B cell (primary cell): ENCODE results near the gene GSTO2. TPM values are rescaled to one million over a fixed set of nuclear protein-coding genes. Genes with fewer than 3 reads are reported as not detected.

ENCODE experiments used
- ATAC-seq: fragments of 200-7000 bp; cut with Tn5 transposase; one replicate; pipeline ENCODE4 v1.10.0; 2021; ENCODE audit warnings: low read depth, mild to moderate bottlenecking, moderate number of reproducible peaks, moderate library complexity
- CTCF ChIA-PET: fragments of 350-600 bp; sonication (Branson Sonifier 250); formaldehyde crosslinking; loops from one replicate; lab custom pipeline; 2021; ENCODE audit warnings: antibody characterized with exemption, inconsistent platforms; lab: Charles Lee
- POLR2A ChIA-PET: fragments of 350-600 bp; sonication (Branson Sonifier 250); formaldehyde crosslinking; loops from one replicate; lab custom pipeline; 2021; ENCODE audit warnings: antibody characterized with exemption; lab: Charles Lee
- DNase-seq: peaks from one replicate; pipeline ENCODE4 v3.0.0; 2013
- H2AFZ ChIP-seq: 2 replicates; pipeline ENCODE4 v1.6.1; 2012; ENCODE audit warnings: mild to moderate bottlenecking, low read depth, low read length; ENCODE audit not compliant: insufficient read depth, poor library complexity, severe bottlenecking
- H3K27ac ChIP-seq, 2 donors: 1 replicate in 1 of 2; 2 replicates in 1 of 2; pipeline ENCODE4 v1.5.1; 2012 to 2013; ENCODE audit warnings: low read length in 2 of 2, mild to moderate bottlenecking in 2 of 2, moderate library complexity in 1 of 2
- H3K27me3 ChIP-seq, 4 experiments: fragments of 200-600 bp in 1 of 4; sonication (generic) in 1 of 4; replicated peaks in 1 of 4; 1 replicate in 2 of 4; 2 replicates in 2 of 4; pipeline versions ENCODE4 v1.6.1 to v1.7.0; 2013 to 2016; ENCODE audit warnings: low read length in 3 of 4, mild to moderate bottlenecking in 2 of 4, mixed read lengths in 1 of 4, moderate library complexity in 1 of 4; ENCODE audit not compliant: insufficient read depth in 4 of 4, control insufficient read depth in 3 of 4; ENCODE audit errors: control extremely low read depth in 1 of 4
- H3K36me3 ChIP-seq, 2 experiments: replicated peaks in 1 of 2; 1 replicate in 1 of 2; 2 replicates in 1 of 2; pipeline versions ENCODE4 v1.6.1 to v1.7.1; 2013; ENCODE audit warnings: low read length in 1 of 2; ENCODE audit not compliant: insufficient read depth in 2 of 2, control insufficient read depth in 1 of 2; ENCODE audit errors: control extremely low read depth in 1 of 2, extremely low read depth in 1 of 2
- H3K4me1 ChIP-seq, 2 donors: fragments of 200-600 bp in 1 of 2; sonication (generic) in 1 of 2; 1 replicate in 1 of 2; 2 replicates in 1 of 2; pipeline versions ENCODE4 v1.5.1 to v1.6.1; 2013 to 2017; ENCODE audit warnings: low read length in 2 of 2; ENCODE audit not compliant: control insufficient read depth in 2 of 2, insufficient read depth in 2 of 2
- H3K4me2 ChIP-seq: replicated peaks from 2 replicates; pipeline ENCODE3; 2012; ENCODE audit warnings: mild to moderate bottlenecking, low read depth, low read length; ENCODE audit not compliant: poor library complexity, severe bottlenecking
- H3K4me3 ChIP-seq, 5 experiments: fragments of 200-600 bp in 1 of 5; sonication (generic) in 1 of 5; 1 replicate in 3 of 5; 2 replicates in 2 of 5; pipeline versions ENCODE4 v1.5.1 to v1.7.0; 2011 to 2016; ENCODE audit warnings: low read length in 4 of 5, mild to moderate bottlenecking in 4 of 5, low read depth in 2 of 5, control low read depth in 1 of 5, moderate library complexity in 1 of 5; ENCODE audit not compliant: insufficient read depth in 1 of 5; ENCODE audit errors: control extremely low read depth in 1 of 5, extremely low read depth in 1 of 5
- H3K79me2 ChIP-seq: fragments of 200-600 bp; sonication (generic); one replicate; pipeline ENCODE4 v1.6.0; 2016; ENCODE audit warnings: low read length; ENCODE audit not compliant: control insufficient read depth, insufficient read depth
- H3K9ac ChIP-seq: fragments of 200-600 bp; sonication (generic); 2 replicates; pipeline ENCODE4 v1.6.1; 2017; ENCODE audit warnings: mild to moderate bottlenecking, low read length, moderate library complexity
- H3K9me3 ChIP-seq, 3 donors: one replicate each; pipeline versions ENCODE4 v1.6.1 to v1.7.1; 2013; ENCODE audit warnings: low read length in 2 of 3; ENCODE audit not compliant: control insufficient read depth in 2 of 3, insufficient read depth in 1 of 3; ENCODE audit errors: control extremely low read depth in 1 of 3
- H4K20me1 ChIP-seq: 2 replicates; pipeline ENCODE4 v1.6.0; 2012; ENCODE audit warnings: mild to moderate bottlenecking, low read length; ENCODE audit not compliant: insufficient read depth, control insufficient read depth, poor library complexity, severe bottlenecking
- H3K27ac Mint-ChIP-seq: one replicate; pipeline ENCODE4 v1.8.0; 2021; ENCODE audit warnings: mixed read lengths
- H3K27me3 Mint-ChIP-seq: one replicate; pipeline ENCODE4 v1.8.0; 2021; ENCODE audit warnings: mixed read lengths
- H3K4me1 Mint-ChIP-seq: one replicate; pipeline ENCODE4 v1.8.0; 2021; ENCODE audit warnings: mixed read lengths
- H3K4me3 Mint-ChIP-seq: one replicate; pipeline ENCODE4 v1.8.0; 2021; ENCODE audit warnings: mixed read lengths
- H3K9me3 Mint-ChIP-seq: one replicate; pipeline ENCODE4 v1.8.0; 2022; ENCODE audit warnings: mixed read lengths; ENCODE audit not compliant: insufficient read depth
- EZH2 ChIP-seq: IDR thresholded peaks from 2 replicates; pipeline ENCODE4 v1.6.1; 2012; ENCODE audit warnings: borderline replicate concordance, low read depth, mild to moderate bottlenecking, moderate library complexity, low read length; ENCODE audit not compliant: insufficient read depth, poor library complexity, severe bottlenecking
- WGBS: methylation state at CpG from one replicate; pipeline ENCODE4 v1.1.5; 2013; ENCODE audit warnings: missing lambda C conversion rate; ENCODE audit not compliant: insufficient coverage; 5-methylcytosine and 5-hydroxymethylcytosine counted together
- intact Hi-C: fragments of 100-400 bp; cut with micrococcal nuclease; formaldehyde crosslinking; loops from one replicate; pipeline ENCODE4 v1.10.0; 2022
- polyA plus RNA-seq: library from polyadenylated mRNA; depleted of rRNA; stranded (reverse); fragments of >200 nt; gene quantifications from 2 replicates; pipeline ENCODE4 v1.2.3, GENCODE V29; 2012
- total RNA-seq, 2 donors: library from RNA; stranded (reverse); fragments of 120-200 nt in 1 of 2; gene quantifications; 1 replicate in 1 of 2; 2 replicates in 1 of 2; pipeline versions ENCODE4 v1.2.3 to v1.2.4, GENCODE V29; 2013 to 2022
- TF ChIP-seq, protein P1 (sequence below): fragments of 200-600 bp; IDR thresholded peaks from one replicate; pipeline ENCODE4 v1.8.0; 2022; ENCODE audit warnings: antibody characterized with exemption, mild to moderate bottlenecking

The GSTO2 gene
- total and polyA plus RNA-seq, 2 donors (not counting 1 experiment from before 2014, with no cell fraction given): 0.16 to 0.89 TPM

DNA sequence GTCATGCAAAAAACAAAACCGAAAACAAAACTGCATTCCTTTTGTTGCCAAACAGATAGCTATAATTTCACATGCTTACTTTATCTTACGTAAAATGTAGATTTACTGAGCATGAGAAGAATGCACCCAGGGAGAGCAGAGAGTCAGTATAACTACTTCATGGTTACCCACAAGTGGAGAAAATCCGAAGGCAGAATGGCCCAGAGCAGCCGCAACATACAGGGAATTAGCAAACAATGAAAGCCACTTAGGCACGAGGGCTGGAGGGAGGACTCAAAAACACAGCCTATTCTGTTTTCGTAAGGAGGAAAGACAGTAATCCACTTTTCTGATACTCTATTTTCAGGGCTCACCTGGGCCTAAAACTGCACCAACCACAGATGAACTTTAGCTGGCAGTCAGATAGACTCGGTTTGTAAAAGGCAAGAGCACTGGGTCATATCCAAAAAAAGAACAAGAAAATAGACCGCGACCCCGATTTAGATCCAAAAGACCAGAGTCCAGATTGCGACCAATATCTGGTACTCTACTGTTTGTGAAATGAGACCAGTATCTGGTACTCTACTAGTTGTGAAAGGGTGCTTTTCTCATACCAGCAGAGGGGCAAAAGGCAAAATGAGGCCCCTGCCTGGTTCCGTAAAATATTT, 68.0 kb downstream of the GSTO2 start:
- Mint-ChIP-seq H3K4me3 (peak overlapping the region; percentile 100), H3K4me1 (peaks cover 64% of the 10 kb centered on the region), H3K27ac (peak overlapping the region; percentile 100), H3K27me3 (no peaks in the 10 kb centered on the region), H3K9me3 (no peaks in the 10 kb centered on the region)
- H3K9ac ChIP-seq: peak overlapping the region; percentile 89
- ATAC-seq (peak; percentile 4), DNase-seq (no peak)
- TF ChIP-seq, protein P1, sequence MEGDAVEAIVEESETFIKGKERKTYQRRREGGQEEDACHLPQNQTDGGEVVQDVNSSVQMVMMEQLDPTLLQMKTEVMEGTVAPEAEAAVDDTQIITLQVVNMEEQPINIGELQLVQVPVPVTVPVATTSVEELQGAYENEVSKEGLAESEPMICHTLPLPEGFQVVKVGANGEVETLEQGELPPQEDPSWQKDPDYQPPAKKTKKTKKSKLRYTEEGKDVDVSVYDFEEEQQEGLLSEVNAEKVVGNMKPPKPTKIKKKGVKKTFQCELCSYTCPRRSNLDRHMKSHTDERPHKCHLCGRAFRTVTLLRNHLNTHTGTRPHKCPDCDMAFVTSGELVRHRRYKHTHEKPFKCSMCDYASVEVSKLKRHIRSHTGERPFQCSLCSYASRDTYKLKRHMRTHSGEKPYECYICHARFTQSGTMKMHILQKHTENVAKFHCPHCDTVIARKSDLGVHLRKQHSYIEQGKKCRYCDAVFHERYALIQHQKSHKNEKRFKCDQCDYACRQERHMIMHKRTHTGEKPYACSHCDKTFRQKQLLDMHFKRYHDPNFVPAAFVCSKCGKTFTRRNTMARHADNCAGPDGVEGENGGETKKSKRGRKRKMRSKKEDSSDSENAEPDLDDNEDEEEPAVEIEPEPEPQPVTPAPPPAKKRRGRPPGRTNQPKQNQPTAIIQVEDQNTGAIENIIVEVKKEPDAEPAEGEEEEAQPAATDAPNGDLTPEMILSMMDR: no peak
- TF ChIP-seq EZH2: no peak
- ChIA-PET CTCF (interaction anchor here (1.0 to 7.1 kb wide), 8 partner anchors 10 to 62 kb away, joined by 3 to 111 read pairs (median 5); partner anchors contain the start of gene CFAP58), POLR2A (interaction anchor here (0.8 to 1.6 kb wide), 4 partner anchors 15 to 68 kb away, joined by 3 to 6 read pairs (median 5); partner anchors contain the start of gene GSTO2)
- peaks cover 35 to 58% of the 10 kb centered on the region in 2 donors for H3K4me1 ChIP-seq
- peaks cover 70% of the 10 kb centered on the region for H3K79me2 ChIP-seq
- peaks cover 55% of the 10 kb centered on the region for H4K20me1 ChIP-seq
- peak overlapping the region; percentile 34 to 80 for H3K27ac ChIP-seq
- intact Hi-C loops: loop anchor here (1.0 to 5.0 kb wide), 5 partner anchors 8 to 420 kb away; partner anchors contain the start of genes SFR1, SLK and STN1
- 60% methylated on average over 1 of the region's 12 CpGs for WGBS
- peaks cover 0 to 6% of the 10 kb centered on the region in 2 experiments for H3K36me3 ChIP-seq
- peak overlapping the region; percentile 87 for H2AFZ ChIP-seq
- no peaks in the 10 kb centered on the region for H3K27me3 ChIP-seq
- peak overlapping the region; percentile 91 for H3K4me2 ChIP-seq
- no peaks in the 10 kb centered on the region for H3K9me3 ChIP-seq
- peak overlapping the region; percentile 94 to 98 (median 97) for H3K4me3 ChIP-seq

DNA sequence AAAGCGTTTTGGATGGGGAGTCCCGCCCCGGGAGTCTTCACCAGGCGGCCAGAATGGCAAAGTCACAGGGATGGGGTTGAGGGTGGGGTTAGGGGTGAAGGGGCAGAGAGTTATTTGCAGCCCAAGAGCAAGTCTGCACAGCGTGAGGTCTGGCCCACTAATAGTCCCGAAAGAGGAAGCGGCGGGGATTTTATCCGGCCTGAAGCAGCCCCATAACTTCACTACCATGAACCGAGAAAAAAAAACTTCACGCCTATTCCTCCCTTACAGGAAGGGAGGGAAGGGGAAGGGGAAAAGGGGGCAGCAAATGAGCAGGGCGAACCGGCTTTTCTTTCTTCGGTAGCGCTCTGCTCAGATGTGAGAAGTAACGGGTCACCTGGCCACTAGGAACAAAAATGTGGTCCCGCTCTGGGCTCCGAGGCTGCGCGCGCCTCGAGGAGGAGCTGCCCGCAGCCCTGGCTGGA, 68.6 kb downstream of the GSTO2 start:
- peaks cover 59% of the 10 kb centered on the region for H3K4me1 Mint-ChIP-seq
- intact Hi-C loops: loop anchor here (1.0 to 5.0 kb wide), 5 partner anchors 8 to 420 kb away; partner anchors contain the start of genes SFR1, SLK and STN1
- peak overlapping the region; percentile 100 for H3K27ac Mint-ChIP-seq
- Histone ChIP-seq H3K4me3 (peak overlapping the region; percentile 94 to 98 (median 97)), H3K79me2 (peaks cover 64% of the 10 kb centered on the region), H2AFZ (peak overlapping the region; percentile 87), H3K4me1 (peaks cover 34 to 55% of the 10 kb centered on the region in 2 donors), H3K36me3 (peaks cover 0 to 6% of the 10 kb centered on the region in 2 experiments), H3K27ac (peak overlapping the region; percentile 80 to 83), H3K27me3 (no peaks in the 10 kb centered on the region), H3K4me2 (peak overlapping the region; percentile 91), H3K9me3 (no peaks in the 10 kb centered on the region), H3K9ac (peak overlapping the region; percentile 89), H4K20me1 (peaks cover 49% of the 10 kb centered on the region)
- ChIA-PET CTCF (interaction anchor here (0.7 to 7.1 kb wide), 11 partner anchors 8 to 216 kb away, joined by 3 to 111 read pairs (median 8); partner anchors contain the start of genes CFAP58 and SFR1), POLR2A (interaction anchor here (0.5 to 1.6 kb wide), 9 partner anchors 8 to 1942 kb away, joined by 3 to 15 read pairs (median 6); partner anchors contain the start of genes CFAP58 and GSTO2)
- H3K27me3 Mint-ChIP-seq: no peaks in the 10 kb centered on the region
- peak overlapping the region; percentile 100 for H3K4me3 Mint-ChIP-seq
- no peaks in the 10 kb centered on the region for H3K9me3 Mint-ChIP-seq
- DNase-seq (peak; percentile 80), ATAC-seq (peak; percentile 53)
- 2% methylated on average over 14 of the region's 23 CpGs for WGBS
- no peak for TF ChIP-seq EZH2
- TF ChIP-seq, protein P1: no peak
